Measurements from ENCODE around the gene SPACA4. TPM values are rescaled to one million over a fixed set of nuclear protein-coding genes. Genes with fewer than 3 reads are reported as not detected.

Gene SPACA4
- polyA plus RNA-seq, 3 donors = not detected

- Mint-ChIP-seq H3K9me3 (peaks cover 0 to 3% (median 1%) of the 10 kb centered on the region in 7 donors), H3K27me3 (ENCODE audit: low read depth in 3 of 3) (peaks cover 0 to 3% (median 2%) of the 10 kb centered on the region in 3 donors), H3K36me3 (peaks cover 19 to 27% of the 10 kb centered on the region in 2 donors), H3K4me1 (peaks cover 59% of the 10 kb centered on the region), H3K27ac (peak overlapping the region; percentile 84 to 95 (median 88)), H3K4me3 (peak overlapping the region; percentile 75 to 83)
- DNase-seq = no peak
- Histone ChIP-seq H3K4me1 (ENCODE audit: control insufficient read depth in 1 of 2, insufficient read depth in 2 of 2, low read length in 2 of 2) (peaks cover 74 to 98% of the 10 kb centered on the region in 2 donors), H3K79me2 (ENCODE audit: insufficient read depth, low read length) (peaks cover 39% of the 10 kb centered on the region), H4K20me1 (ENCODE audit: insufficient read depth, low read length) (peaks cover 33% of the 10 kb centered on the region), H3K27me3 (ENCODE audit: control insufficient read depth in 2 of 2, insufficient read depth in 2 of 2, low read length in 2 of 2) (no peaks in the 10 kb centered on the region), H3K9me3 (replicated peaks in 1 of 2; ENCODE audit: control insufficient read depth in 1 of 2, insufficient read depth in 1 of 2, low read length in 2 of 2) (no peaks in the 10 kb centered on the region), H3K9ac (ENCODE audit: insufficient read depth, low read length, poor library complexity, severe bottlenecking) (peak overlapping the region; percentile 84), H3K4me2 (replicated peaks; ENCODE audit: extremely low read depth, low read length, poor library complexity, severe bottlenecking) (peak overlapping the region; percentile 93), H2AFZ (ENCODE audit: insufficient read depth, low read depth, low read length, poor library complexity, severe bottlenecking) (no peak overlapping the region), H3K36me3 (replicated peaks in 1 of 2; ENCODE audit: control insufficient read depth in 1 of 2, insufficient read depth in 2 of 2, low read length in 2 of 2) (peaks cover 21 to 31% of the 10 kb centered on the region in 2 donors), H3K27ac (ENCODE audit: low read depth in 1 of 2, low read length in 2 of 2) (peak overlapping the region; percentile 35 to 96), H3K4me3 (replicated peaks in 1 of 3; ENCODE audit: low read depth in 2 of 3, low read length in 3 of 3) (peak overlapping the region; percentile 5 to 84 (median 38))
- intact Hi-C loops (cut with micrococcal nuclease) = loop anchor here (2.0 to 10.0 kb wide), 3 partner anchors 15 to 331 kb away; partner anchors contain the start of genes RPL18 (in 2 of the 2), SPHK2 (in 2 of the 2), EMP3 (in 1 of the 2) and FTL (in 1 of the 2)
- 63% methylated on average over 7 of the region's 7 CpGs for WGBS (ENCODE audit: insufficient coverage)
- TF ChIP-seq CTCF (IDR thresholded peaks at IDR 0.05) = no peak
These were observed 27.4 kb downstream of the SPACA4 start for GRCh38 chr19:48634036-48634342.

DNA sequence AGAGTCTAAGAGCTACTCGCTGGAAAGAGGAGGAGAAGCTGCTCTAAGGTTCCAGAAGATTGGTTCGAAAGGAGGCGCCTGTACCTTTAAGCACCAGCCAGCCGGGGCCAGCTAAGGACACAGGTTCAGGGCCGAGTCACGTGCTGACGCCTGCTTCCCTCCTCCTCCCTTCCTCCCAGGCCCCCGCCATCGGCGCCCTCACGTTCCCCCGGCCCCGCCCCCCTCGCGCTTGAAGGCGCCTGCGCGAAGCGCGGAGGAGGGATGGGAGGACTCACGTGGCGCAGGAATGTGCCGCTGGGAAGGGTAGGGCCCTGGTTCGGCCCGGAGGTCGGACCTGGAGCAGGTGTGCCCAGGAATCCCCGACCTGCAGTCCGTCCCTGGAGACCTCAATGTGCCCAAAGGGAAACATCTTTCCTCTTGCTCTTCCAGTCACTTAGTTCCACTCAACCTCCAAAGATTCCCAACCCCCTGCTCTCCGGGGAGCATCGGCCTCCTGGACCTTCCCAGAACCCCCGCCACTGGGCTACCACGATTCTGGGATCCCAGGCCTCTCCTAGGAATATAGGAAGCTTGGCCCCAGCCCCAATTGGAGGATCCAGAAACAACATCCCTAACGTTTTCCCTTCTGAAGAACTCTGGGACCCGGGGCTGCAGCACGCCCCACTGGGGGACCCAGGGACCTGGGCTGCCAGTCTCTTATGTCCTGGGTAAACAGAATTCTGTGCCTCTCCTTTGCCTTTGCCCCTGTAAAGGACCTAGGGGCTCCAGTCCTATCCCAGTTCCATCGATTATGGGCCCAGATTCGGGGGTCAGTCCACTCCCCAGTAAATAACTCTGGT is 28.1 kb downstream of the SPACA4 start:
- peaks cover 72 to 98% of the 10 kb centered on the region in 2 donors for H3K4me1 ChIP-seq (ENCODE audit: control insufficient read depth in 1 of 2, insufficient read depth in 2 of 2, low read length in 2 of 2)
- no peaks in the 10 kb centered on the region for H3K27me3 ChIP-seq (ENCODE audit: control insufficient read depth in 2 of 2, insufficient read depth in 2 of 2, low read length in 2 of 2)
- H3K4me3 ChIP-seq (replicated peaks in 1 of 3; ENCODE audit: low read depth in 2 of 3, low read length in 3 of 3) = peak overlapping the region; percentile 5 to 84 (median 38)
- DNase-seq = peak; percentile 92 to 94 (median 93)
- peaks cover 0 to 3% (median 1%) of the 10 kb centered on the region in 7 donors for H3K9me3 Mint-ChIP-seq
- H3K36me3 Mint-ChIP-seq = peaks cover 19 to 27% of the 10 kb centered on the region in 2 donors
- peak overlapping the region; percentile 86 to 95 (median 92) for H3K27ac Mint-ChIP-seq
- peak overlapping the region; percentile 93 for H3K4me2 ChIP-seq (replicated peaks; ENCODE audit: extremely low read depth, low read length, poor library complexity, severe bottlenecking)
- WGBS (ENCODE audit: insufficient coverage) = 5% methylated on average over 26 of the region's 37 CpGs
- H3K9ac ChIP-seq (ENCODE audit: insufficient read depth, low read length, poor library complexity, severe bottlenecking) = peak overlapping the region; percentile 84
- intact Hi-C loops (cut with micrococcal nuclease) = loop anchor here (2.0 to 10.0 kb wide), 4 partner anchors 16 to 333 kb away; partner anchors contain the start of genes FTL (in 2 of the 2), RPL18 (in 2 of the 2), SPHK2 (in 2 of the 2) and EMP3 (in 1 of the 2)
- peak overlapping the region; percentile 40 for H2AFZ ChIP-seq (ENCODE audit: insufficient read depth, low read depth, low read length, poor library complexity, severe bottlenecking)
- no peaks in the 10 kb centered on the region for H3K9me3 ChIP-seq (replicated peaks in 1 of 2; ENCODE audit: control insufficient read depth in 1 of 2, insufficient read depth in 1 of 2, low read length in 2 of 2)
- peaks cover 63% of the 10 kb centered on the region for H3K4me1 Mint-ChIP-seq
- H3K36me3 ChIP-seq (replicated peaks in 1 of 2; ENCODE audit: control insufficient read depth in 1 of 2, insufficient read depth in 2 of 2, low read length in 2 of 2) = peaks cover 21 to 27% of the 10 kb centered on the region in 2 donors
- no peak for TF ChIP-seq CTCF (IDR thresholded peaks at IDR 0.05)
- H3K79me2 ChIP-seq (ENCODE audit: insufficient read depth, low read length) = peaks cover 44% of the 10 kb centered on the region
- H3K4me3 Mint-ChIP-seq = peak overlapping the region; percentile 75 to 84
- peaks cover 0 to 4% (median 2%) of the 10 kb centered on the region in 3 donors for H3K27me3 Mint-ChIP-seq (ENCODE audit: low read depth in 3 of 3)
- H3K27ac ChIP-seq (ENCODE audit: low read depth in 1 of 2, low read length in 2 of 2) = peak overlapping the region; percentile 85 to 96
- H4K20me1 ChIP-seq (ENCODE audit: insufficient read depth, low read length) = peaks cover 27% of the 10 kb centered on the region
